ENCODE results near the gene VPS51.
"Not testable (repeated sequence)": the region's sequence is repeated elsewhere in the genome, so short reads cannot be mapped to it uniquely, and the experiment has no call there.

VPS51 gene

GRCh38 chr11:65134240-65134951 lies 38.4 kb downstream of the VPS51 start, which contains the start of gene SYVN1:
TSS of gene SYVN1 (minus strand) at chr11:65134519. CDS start at chr11:65133601, 918 bp downstream.
- peak; percentile 88 for DNase-seq (ENCODE audit: low read depth)

GRCh38 chr11:65134952-65135632 lies 39.1 kb downstream of the VPS51 start:
- peak; percentile 98 for DNase-seq (ENCODE audit: low read depth)

- no peak for DNase-seq (ENCODE audit: low read depth)
These were observed 39.7 kb downstream of the VPS51 start for GRCh38 chr11:65135633-65136145.

GRCh38 chr11:65136515-65137096 lies 40.6 kb downstream of the VPS51 start:
- no peak for DNase-seq (ENCODE audit: low read depth)

DNA sequence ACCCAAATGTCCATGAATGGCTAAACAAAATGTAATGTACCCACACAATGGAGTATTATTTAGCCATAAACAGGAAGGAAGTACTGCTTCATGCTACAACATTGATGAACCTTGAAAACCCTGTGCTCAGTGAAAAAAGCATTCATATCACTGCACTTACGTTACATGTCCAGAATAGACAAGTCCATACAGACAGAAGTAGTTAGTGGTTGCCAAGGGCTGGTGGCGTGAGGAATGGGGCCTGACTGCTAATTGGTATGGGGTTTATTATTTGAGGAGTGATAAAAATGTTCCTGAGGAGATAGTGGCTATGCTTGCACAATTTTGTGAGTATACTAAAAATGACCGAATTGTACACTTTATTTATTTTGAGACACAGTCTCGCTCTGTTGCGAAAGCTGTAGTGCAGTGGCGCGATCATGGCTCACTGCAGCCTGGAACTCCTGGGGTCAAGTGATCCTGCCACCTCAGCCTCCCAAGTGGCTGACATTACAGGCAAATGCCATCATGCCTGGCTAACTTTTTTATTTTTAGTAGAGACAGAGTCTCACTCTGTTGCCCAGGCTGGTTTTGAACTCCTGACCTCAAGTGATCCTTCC lies 46.0 kb downstream of the VPS51 start:
- no peak for DNase-seq (ENCODE audit: low read depth)

GRCh38 chr11:65147352-65148075 lies 51.5 kb downstream of the VPS51 start:
- no peak for DNase-seq (ENCODE audit: low read depth)

DNA sequence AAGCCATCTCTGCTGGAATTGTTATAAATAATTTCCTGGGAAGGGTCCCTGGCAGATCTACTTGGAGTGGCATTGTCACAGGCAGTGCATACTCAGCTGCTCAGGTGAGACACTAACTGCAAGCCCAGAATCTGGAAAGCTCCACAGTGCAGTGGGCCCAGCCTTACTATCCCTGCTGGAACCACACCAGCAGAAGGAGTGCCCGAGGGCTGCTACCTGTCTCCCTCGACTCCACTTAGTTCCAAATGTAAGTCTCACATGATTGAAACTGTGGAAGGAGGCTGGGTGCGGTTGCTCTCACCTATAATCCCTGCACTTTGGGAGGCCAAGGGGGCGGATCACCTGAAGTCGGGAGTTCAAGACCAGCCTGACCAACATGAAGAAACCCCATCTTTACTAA lies 52.6 kb downstream of the VPS51 start:
- no peak for DNase-seq (ENCODE audit: low read depth)

DNA sequence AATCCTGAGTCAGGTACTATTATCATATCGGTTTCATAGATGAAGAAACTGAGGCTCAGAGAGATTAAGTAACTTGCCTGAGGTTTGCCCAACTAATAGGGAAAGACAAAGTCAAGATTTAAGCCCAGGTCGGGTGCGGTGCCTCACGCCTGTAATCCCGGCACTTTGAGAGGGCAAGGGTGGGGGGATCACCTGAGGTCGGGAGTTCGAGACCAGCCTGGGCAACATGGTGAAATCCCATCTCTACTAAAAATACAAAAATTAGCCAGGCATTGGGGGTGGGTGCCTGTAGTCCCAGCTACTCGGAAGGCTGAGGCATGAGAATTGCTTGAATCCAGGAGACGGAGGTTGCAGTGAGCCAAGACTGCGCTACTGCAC lies 54.1 kb downstream of the VPS51 start:
- not testable (repeated sequence) for DNase-seq (ENCODE audit: low read depth)

- DNase-seq (ENCODE audit: low read depth), result peak; percentile 97
These were observed 54.7 kb downstream of the VPS51 start for GRCh38 chr11:65150509-65151299.

DNA sequence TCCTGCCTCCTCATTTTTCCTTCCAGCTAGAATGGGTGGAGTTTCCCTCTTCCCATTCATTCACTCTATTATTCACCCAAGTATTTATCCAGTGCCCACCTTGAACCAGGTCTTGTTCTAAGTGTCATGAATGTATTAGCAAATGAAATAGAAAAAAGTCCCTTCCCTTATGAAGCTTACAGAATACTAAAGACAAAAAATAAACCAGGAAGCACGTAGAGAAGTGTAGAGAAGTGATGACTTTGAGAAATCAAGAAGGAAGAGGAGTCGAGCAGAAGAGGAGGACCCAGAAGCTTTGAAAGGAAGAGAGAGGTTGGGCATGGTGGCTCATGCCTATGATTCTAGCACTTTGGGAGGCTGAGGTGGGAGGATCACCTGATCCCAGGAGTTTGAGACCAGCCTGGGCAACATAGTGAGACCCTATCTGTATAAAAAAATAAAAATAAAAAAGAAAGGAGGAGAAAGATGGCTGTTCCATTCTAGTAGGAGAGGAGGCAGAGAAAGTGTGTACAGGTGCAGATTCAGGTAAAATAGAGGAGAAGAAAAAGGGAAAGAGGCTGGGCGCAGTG lies 55.4 kb downstream of the VPS51 start:
- DNase-seq (ENCODE audit: low read depth), result no peak

DNA sequence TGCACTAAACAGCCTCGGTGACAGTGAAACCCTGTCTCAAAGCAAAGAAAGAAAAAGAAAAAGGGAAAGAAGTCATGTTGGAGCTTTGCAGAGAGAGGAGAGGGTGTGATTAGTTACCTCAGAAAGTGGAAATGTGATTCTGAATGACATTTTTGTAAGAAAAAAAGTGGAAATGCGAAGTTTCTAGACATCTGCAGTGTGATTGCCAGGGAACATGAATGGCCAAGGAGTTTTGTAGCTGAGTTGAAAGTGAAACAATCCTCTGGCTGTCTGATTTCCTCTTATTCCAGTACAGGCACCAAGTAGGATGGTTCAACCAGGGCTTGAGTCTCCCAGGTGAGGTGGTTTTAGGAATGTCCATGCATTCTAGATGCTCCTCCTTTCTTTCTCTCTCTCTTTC lies 56.1 kb downstream of the VPS51 start:
- DNase-seq (ENCODE audit: low read depth), result no peak

GRCh38 chr11:65156256-65156655 lies 60.2 kb downstream of the VPS51 start:
- DNase-seq (ENCODE audit: low read depth), result no peak

GRCh38 chr11:65156926-65157325 lies 60.9 kb downstream of the VPS51 start:
- no peak for DNase-seq (ENCODE audit: low read depth)

DNA sequence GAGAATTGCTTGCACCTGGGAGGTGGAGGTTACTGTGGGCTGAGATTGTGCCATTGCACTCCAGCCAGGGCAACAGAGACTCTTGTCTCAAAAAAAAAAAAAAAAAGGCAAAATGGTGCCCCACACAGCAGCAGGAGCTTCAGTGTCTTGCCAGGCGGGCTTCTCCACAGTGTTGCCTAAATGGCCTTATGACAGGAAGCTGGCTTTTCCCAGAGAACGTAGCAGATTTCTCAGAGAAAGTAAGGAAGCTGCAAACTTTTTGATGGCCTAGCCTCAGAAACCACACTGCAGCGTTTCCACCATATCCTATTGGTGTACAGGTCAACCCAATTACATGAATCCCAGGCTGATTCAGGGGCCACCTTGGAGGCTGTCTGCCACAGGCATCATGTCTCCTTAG lies 61.3 kb downstream of the VPS51 start:
- DNase-seq (ENCODE audit: low read depth), result no peak

GRCh38 chr11:65159012-65159411 lies 63.0 kb downstream of the VPS51 start:
- no peak for DNase-seq (ENCODE audit: low read depth)

DNA sequence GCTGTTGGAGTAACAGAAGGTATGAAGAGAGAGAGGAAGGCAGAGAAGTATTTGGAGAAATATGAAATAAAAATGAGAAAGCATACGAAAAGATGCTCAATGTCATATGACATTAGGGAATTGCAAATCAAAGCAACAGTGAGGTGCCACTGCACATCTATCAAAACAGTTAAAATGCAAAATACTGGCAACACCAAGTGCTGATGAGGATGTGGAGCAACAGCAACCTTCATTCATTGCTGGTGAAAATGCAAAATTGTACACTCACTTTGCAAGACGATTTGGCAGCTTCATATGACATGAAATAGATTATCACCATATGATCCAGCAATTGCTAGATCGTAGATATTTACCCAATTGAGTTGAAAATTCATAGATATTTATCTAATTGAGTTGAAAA lies 64.6 kb downstream of the VPS51 start:
- no peak for DNase-seq (ENCODE audit: low read depth)
